SK-N-SH (cell line): ENCODE results near the gene ATP2A3. TPM values are rescaled to one million over a fixed set of nuclear protein-coding genes. Genes with fewer than 3 reads are reported as not detected.
A peak's percentile ranks its signal among the peaks of the same experiment; 100 is the strongest.

Experiments
- CTCF ChIA-PET: fragments of 300-600, 350-600 bp; formaldehyde crosslinking; extraction: SDS; loops from one replicate; lab custom pipeline; 2021; lab: Yijun Ruan, JAX
- POLR2A ChIA-PET: fragments of 350-600 bp; sonication (Branson Sonifier 250); formaldehyde crosslinking; extraction: SDS; loops from one replicate; lab custom pipeline; 2020; ENCODE audit warnings: antibody characterized with exemption, inconsistent platforms; lab: Yijun Ruan, JAX
- DNase-seq: peaks from one replicate; pipeline ENCODE4 v3.0.0; 2012
- H2AFZ ChIP-seq: fragments of 200-600 bp; sonication (generic); 2 replicates; pipeline ENCODE4 v1.8.1; 2016; ENCODE audit warnings: antibody characterized with exemption, mild to moderate bottlenecking, low read depth
- H3F3A ChIP-seq: fragments of 200-600 bp; sonication (generic); replicated peaks from 2 replicates; pipeline ENCODE3; 2016; ENCODE audit warnings: antibody characterized with exemption, mild to moderate bottlenecking; ENCODE audit not compliant: insufficient read depth
- H3K27ac ChIP-seq, 2 experiments: fragments of 200-500 bp in 1 of 2; fragments of 200-600 bp in 1 of 2; sonication (Bioruptor generic) in 1 of 2; sonication (generic), shearing (Covaris generic) in 1 of 2; 2 replicates each; pipeline versions ENCODE4 v1.5.1 to v1.6.1; 2014 to 2016; ENCODE audit warnings: low read depth in 2 of 2, inconsistent platforms in 1 of 2, low read length in 1 of 2, mild to moderate bottlenecking in 1 of 2, mixed read lengths in 1 of 2
- H3K27me3 ChIP-seq: fragments of 200-600 bp; sonication (generic), shearing (Covaris generic); 2 replicates; pipeline ENCODE4 v1.6.1; 2016; ENCODE audit warnings: mixed run types; ENCODE audit not compliant: insufficient read depth
- H3K36me3 ChIP-seq, 2 experiments: fragments of 200-500 bp in 1 of 2; fragments of 200-600 bp in 1 of 2; sonication (Bioruptor generic) in 1 of 2; sonication (generic) in 1 of 2; replicated peaks in 1 of 2; 2 replicates each; pipeline versions ENCODE3 to v1.5.1; 2014 to 2016; ENCODE audit warnings: low read length in 1 of 2, mild to moderate bottlenecking in 1 of 2; ENCODE audit not compliant: insufficient read depth in 2 of 2, control insufficient read depth in 1 of 2
- H3K4me1 ChIP-seq, 2 experiments: fragments of 200-500 bp in 1 of 2; fragments of 200-600 bp in 1 of 2; sonication (Bioruptor generic) in 1 of 2; sonication (generic), shearing (Covaris generic) in 1 of 2; 2 replicates each; pipeline versions ENCODE4 v1.5.1 to v1.6.1; 2014 to 2016; ENCODE audit warnings: low read depth in 1 of 2, low read length in 1 of 2, mixed run types in 1 of 2; ENCODE audit not compliant: insufficient read depth in 2 of 2, control insufficient read depth in 1 of 2
- H3K4me2 ChIP-seq: fragments of 200-600 bp; sonication (generic), shearing (Covaris generic); 2 replicates; pipeline ENCODE4 v1.6.1; 2017; ENCODE audit warnings: mixed run types
- H3K4me3 ChIP-seq, 2 experiments: fragments of 200-500 bp in 1 of 2; fragments of 200-600 bp in 1 of 2; sonication (Bioruptor generic) in 1 of 2; sonication (generic), shearing (Covaris generic) in 1 of 2; 2 replicates each; pipeline versions ENCODE4 v1.5.1 to v1.8.1; 2014 to 2016; ENCODE audit warnings: low read depth in 2 of 2, inconsistent platforms in 1 of 2, low read length in 1 of 2, mild to moderate bottlenecking in 1 of 2, mixed read lengths in 1 of 2, moderate library complexity in 1 of 2
- H3K79me2 ChIP-seq: fragments of 200-600 bp; sonication (generic); 2 replicates; pipeline ENCODE4 v1.8.1; 2017; ENCODE audit warnings: mild to moderate bottlenecking; ENCODE audit not compliant: insufficient read depth
- H3K9ac ChIP-seq: fragments of 200-600 bp; sonication (generic); 2 replicates; pipeline ENCODE4 v1.6.1; 2017; ENCODE audit warnings: mixed run types
- H3K9me2 ChIP-seq: fragments of 200-600 bp; sonication (generic); 2 replicates; pipeline ENCODE4 v1.6.1; 2017; ENCODE audit warnings: mixed run types
- H3K9me3 ChIP-seq: fragments of 200-600 bp; sonication (generic); 2 replicates; pipeline ENCODE4 v1.6.1; 2017; ENCODE audit warnings: mixed run types, mild to moderate bottlenecking, moderate library complexity
- H4K20me1 ChIP-seq: fragments of 200-600 bp; sonication (generic); 2 replicates; pipeline ENCODE4 v1.6.1; 2017; ENCODE audit warnings: mild to moderate bottlenecking, mixed run types; ENCODE audit not compliant: insufficient read depth
- CHD2 ChIP-seq: fragments of 150-350 bp; IDR thresholded peaks from 2 replicates; pipeline ENCODE4 v1.6.1; 2018; ENCODE audit warnings: low read length; ENCODE audit not compliant: partially characterized antibody
- FOXJ3 ChIP-seq: sonication (generic); formaldehyde crosslinking; IDR thresholded peaks from 2 replicates; pipeline ENCODE4 v1.5.1; 2020; ENCODE audit warnings: mild to moderate bottlenecking, missing genetic modification reagents
- GABPA ChIP-seq: IDR thresholded peaks from 2 replicates; pipeline ENCODE4 v1.4.0; 2012; ENCODE audit warnings: low read depth, mild to moderate bottlenecking
- JUND ChIP-seq: IDR thresholded peaks from 2 replicates; pipeline ENCODE4 v1.4.0; 2012
- MAX ChIP-seq: IDR thresholded peaks from 2 replicates; pipeline ENCODE4 v1.4.0; 2012; ENCODE audit warnings: low read depth
- MXI1 ChIP-seq: IDR thresholded peaks from 2 replicates; pipeline ENCODE4 v1.6.1; 2012; ENCODE audit warnings: mild to moderate bottlenecking, low read depth, low read length, improper control_type of control experiment
- NFIC ChIP-seq: IDR thresholded peaks from 2 replicates; pipeline ENCODE4 v1.4.0; 2012; ENCODE audit warnings: borderline replicate concordance
- NRF1 ChIP-seq: IDR thresholded peaks from 2 replicates; pipeline ENCODE4 v1.6.1; 2012; ENCODE audit warnings: low read depth, mild to moderate bottlenecking, low read length
- POLR2AphosphoS5 ChIP-seq: IDR thresholded peaks from 2 replicates; pipeline ENCODE4 v1.6.1; 2012; ENCODE audit warnings: low read depth, low read length
- RCOR1 ChIP-seq: fragments of 150-350 bp; IDR thresholded peaks from 2 replicates; pipeline ENCODE4 v1.6.1; 2017; ENCODE audit warnings: antibody characterized with exemption, low read length
- REST ChIP-seq: IDR thresholded peaks from 2 replicates; pipeline ENCODE4 v1.6.1; 2012; ENCODE audit warnings: mild to moderate bottlenecking, low read depth, low read length, moderate library complexity
- SIN3A ChIP-seq: IDR thresholded peaks from 2 replicates; pipeline ENCODE4 v1.6.1; 2012; ENCODE audit warnings: low read depth, mild to moderate bottlenecking, low read length, moderate library complexity, borderline replicate concordance
- SMC3 ChIP-seq: IDR thresholded peaks from 2 replicates; pipeline ENCODE4 v1.6.1; 2012; ENCODE audit warnings: low read depth, low read length, improper control_type of control experiment
- TAF1 ChIP-seq: IDR thresholded peaks from 2 replicates; pipeline ENCODE4 v1.6.1; 2012; ENCODE audit warnings: low read depth, mild to moderate bottlenecking, low read length, moderate library complexity, borderline replicate concordance
- TCF12 ChIP-seq: IDR thresholded peaks from 2 replicates; pipeline ENCODE4 v1.4.0; 2012
- USF1 ChIP-seq: IDR thresholded peaks from 2 replicates; pipeline ENCODE4 v1.4.0; 2012; ENCODE audit warnings: low read depth, borderline replicate concordance
- USF2 ChIP-seq: fragments of 150-350 bp; IDR thresholded peaks from 2 replicates; pipeline ENCODE4 v1.6.1; 2017; ENCODE audit warnings: antibody characterized with exemption, low read length, low read depth, borderline replicate concordance
- WGBS: methylation state at CpG from one replicate; pipeline ENCODE4 v1.1.6; 2017; ENCODE audit warnings: low lambda C conversion rate; 5-methylcytosine and 5-hydroxymethylcytosine counted together
- polyA plus RNA-seq, 3 experiments: library from polyadenylated mRNA; depleted of rRNA; stranded (reverse); fragments of >200 nt; gene quantifications; 2 replicates each; pipeline ENCODE4 v1.2.3, GENCODE V29; 2012
- TF ChIP-seq, protein P1 (sequence below): fragments of 200-600 bp; sonication (generic); IDR thresholded peaks from 2 replicates; pipeline ENCODE4 v1.6.1; 2017; ENCODE audit warnings: antibody characterized with exemption, mild to moderate bottlenecking, moderate library complexity
- TF ChIP-seq, protein P2 (sequence below): fragments of 150-350 bp; IDR thresholded peaks from 2 replicates; pipeline ENCODE4 v1.6.1; 2016; ENCODE audit warnings: mild to moderate bottlenecking, low read depth, low read length

ATP2A3 gene
- polyA plus RNA-seq, 1 of the 3 experiments (the other 2 are of a cell fraction) = 2.1 TPM

GRCh38 chr17:4006745-4007211, 42.5 kb upstream of the ATP2A3 start:
- Histone ChIP-seq H3K27me3 (no peaks in the 10 kb centered on the region), H3K4me3 (no peak overlapping the region), H3K27ac (no peak overlapping the region), H3K9ac (no peak overlapping the region), H4K20me1 (no peaks in the 10 kb centered on the region)
- 89% methylated on average over 7 of the region's 8 CpGs for WGBS
- peak; percentile 77 for DNase-seq
- POLR2A ChIA-PET = no interaction called here
- peak; percentile 85 for TF ChIP-seq CHD2
- no peak for TF ChIP-seq GABPA
- no peak for TF ChIP-seq MAX
- no peak for TF ChIP-seq TAF1
- TF ChIP-seq MXI1 = no peak
- TF ChIP-seq, all 33 proteins: peak for 1
- Histone ChIP-seq H3K79me2 (no peaks in the 10 kb centered on the region), H3F3A (no peaks in the 10 kb centered on the region), H3K4me2 (no peak overlapping the region), H3K9me3 (no peaks in the 10 kb centered on the region), H3K4me1 (peaks cover 0 to 2% of the 10 kb centered on the region in 2 experiments; a peak in 1 of 4 replicates), H3K36me3 (peaks cover 23 to 44% of the 10 kb centered on the region in 2 experiments), H3K9me2 (no peaks in the 10 kb centered on the region), H2AFZ (no peak overlapping the region)
- CTCF ChIA-PET = interaction anchor here (0.6 to 6.0 kb wide), 8 partner anchors 8 to 563 kb away, joined by 3 to 49 read pairs (median 4); no protein-coding TSS in a partner anchor

GRCh38 chr17:4006165-4006589, 41.9 kb upstream of the ATP2A3 start:
- no peak overlapping the region for H3K27ac ChIP-seq
- H3K27me3 ChIP-seq = no peaks in the 10 kb centered on the region
- no peaks in the 10 kb centered on the region for H3K9me2 ChIP-seq
- H2AFZ ChIP-seq = no peak overlapping the region
- DNase-seq = no peak
- no peak overlapping the region for H3K4me3 ChIP-seq
- H3K9me3 ChIP-seq = no peaks in the 10 kb centered on the region
- H3F3A ChIP-seq = no peaks in the 10 kb centered on the region
- H3K9ac ChIP-seq = no peak overlapping the region
- POLR2A ChIA-PET = no interaction called here
- peaks cover 21 to 42% of the 10 kb centered on the region in 2 experiments for H3K36me3 ChIP-seq
- no peak overlapping the region for H3K4me2 ChIP-seq
- peaks cover 0 to 2% of the 10 kb centered on the region in 2 experiments; a peak in 1 of 4 replicates for H3K4me1 ChIP-seq
- WGBS = 97% methylated on average over 8 of the region's 12 CpGs
- CTCF ChIA-PET = interaction anchor here (1.1 to 6.0 kb wide), 4 partner anchors 69 to 92 kb away, joined by 3 to 49 read pairs (median 6); no protein-coding TSS in a partner anchor
- H3K79me2 ChIP-seq = no peaks in the 10 kb centered on the region
- H4K20me1 ChIP-seq = no peaks in the 10 kb centered on the region
- TF ChIP-seq TAF1 (no peak), TCF12 (no peak), CHD2 (no peak), JUND (no peak), SMC3 (no peak), RCOR1 (no peak), USF2 (no peak), REST (no peak), FOXJ3 (CRISPR knock-in tag) (no peak), USF1 (no peak), POLR2AphosphoS5 (no peak), NFIC (no peak), NRF1 (no peak), SIN3A (no peak)
- TF ChIP-seq, protein P1, sequence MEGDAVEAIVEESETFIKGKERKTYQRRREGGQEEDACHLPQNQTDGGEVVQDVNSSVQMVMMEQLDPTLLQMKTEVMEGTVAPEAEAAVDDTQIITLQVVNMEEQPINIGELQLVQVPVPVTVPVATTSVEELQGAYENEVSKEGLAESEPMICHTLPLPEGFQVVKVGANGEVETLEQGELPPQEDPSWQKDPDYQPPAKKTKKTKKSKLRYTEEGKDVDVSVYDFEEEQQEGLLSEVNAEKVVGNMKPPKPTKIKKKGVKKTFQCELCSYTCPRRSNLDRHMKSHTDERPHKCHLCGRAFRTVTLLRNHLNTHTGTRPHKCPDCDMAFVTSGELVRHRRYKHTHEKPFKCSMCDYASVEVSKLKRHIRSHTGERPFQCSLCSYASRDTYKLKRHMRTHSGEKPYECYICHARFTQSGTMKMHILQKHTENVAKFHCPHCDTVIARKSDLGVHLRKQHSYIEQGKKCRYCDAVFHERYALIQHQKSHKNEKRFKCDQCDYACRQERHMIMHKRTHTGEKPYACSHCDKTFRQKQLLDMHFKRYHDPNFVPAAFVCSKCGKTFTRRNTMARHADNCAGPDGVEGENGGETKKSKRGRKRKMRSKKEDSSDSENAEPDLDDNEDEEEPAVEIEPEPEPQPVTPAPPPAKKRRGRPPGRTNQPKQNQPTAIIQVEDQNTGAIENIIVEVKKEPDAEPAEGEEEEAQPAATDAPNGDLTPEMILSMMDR = no peak
- TF ChIP-seq, protein P2, sequence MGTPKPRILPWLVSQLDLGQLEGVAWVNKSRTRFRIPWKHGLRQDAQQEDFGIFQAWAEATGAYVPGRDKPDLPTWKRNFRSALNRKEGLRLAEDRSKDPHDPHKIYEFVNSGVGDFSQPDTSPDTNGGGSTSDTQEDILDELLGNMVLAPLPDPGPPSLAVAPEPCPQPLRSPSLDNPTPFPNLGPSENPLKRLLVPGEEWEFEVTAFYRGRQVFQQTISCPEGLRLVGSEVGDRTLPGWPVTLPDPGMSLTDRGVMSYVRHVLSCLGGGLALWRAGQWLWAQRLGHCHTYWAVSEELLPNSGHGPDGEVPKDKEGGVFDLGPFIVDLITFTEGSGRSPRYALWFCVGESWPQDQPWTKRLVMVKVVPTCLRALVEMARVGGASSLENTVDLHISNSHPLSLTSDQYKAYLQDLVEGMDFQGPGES = no peak
